ENCODE results near the gene STARD3.

Gene STARD3

DNA sequence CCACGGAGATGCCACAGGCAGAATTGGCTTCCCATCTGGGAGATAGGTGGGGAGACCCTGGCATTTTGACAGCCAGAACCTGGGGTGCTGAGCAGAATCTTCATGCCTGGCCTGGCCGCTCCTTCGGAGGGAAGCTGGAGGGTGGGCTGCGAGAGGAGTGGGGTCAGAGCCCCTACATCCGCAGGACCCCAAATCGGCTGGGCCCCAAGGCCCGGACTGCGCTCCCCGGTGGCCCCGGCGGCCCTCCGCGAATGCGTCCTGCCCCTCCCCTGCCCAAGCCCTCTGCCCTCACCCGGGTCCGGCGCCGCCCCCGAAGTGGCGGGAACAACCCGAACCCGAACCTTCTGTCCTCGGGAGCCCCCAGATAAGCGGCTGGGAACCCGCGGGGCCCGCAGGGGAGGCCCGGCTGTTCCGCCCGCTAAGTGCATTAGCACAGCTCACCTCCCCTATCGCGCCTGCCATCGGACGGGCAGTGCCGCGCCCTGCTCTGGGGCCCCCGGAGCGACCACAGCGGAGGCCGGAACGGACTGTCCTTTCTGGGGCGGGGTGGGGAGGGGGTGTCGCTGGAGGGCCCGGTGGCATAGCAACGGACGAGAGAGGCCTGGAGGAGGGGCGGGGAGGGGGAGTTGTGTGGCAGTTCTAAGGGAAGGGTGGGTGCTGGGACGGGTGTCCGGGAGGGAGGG, 30.5 kb downstream of the STARD3 start:
- Histone ChIP-seq H3K27me3 (ENCODE audit: insufficient read depth, low read depth) (peaks cover 8% of the 10 kb centered on the region; the same call in 1 of the 2 replicates), H3K4me3 (IDR thresholded peaks at IDR 0.05; ENCODE audit: insufficient read depth, low read depth, low read length) (no peak overlapping the region), H3K79me2 (ENCODE audit: insufficient read depth, low read depth) (no peaks in the 10 kb centered on the region), H2AFZ (ENCODE audit: low read depth) (no peak overlapping the region), H3K4me1 (ENCODE audit: low read depth, poor library complexity, severe bottlenecking) (no peaks in the 10 kb centered on the region), H3K9ac (no peak overlapping the region), H3K36me3 (ENCODE audit: insufficient read depth) (no peaks in the 10 kb centered on the region), H3K27ac (no peak overlapping the region), H4K20me1 (ENCODE audit: insufficient read depth) (no peaks in the 10 kb centered on the region), H3K4me2 (no peak overlapping the region; the same call in 1 of the 2 replicates)
- TF ChIP-seq, protein P1, sequence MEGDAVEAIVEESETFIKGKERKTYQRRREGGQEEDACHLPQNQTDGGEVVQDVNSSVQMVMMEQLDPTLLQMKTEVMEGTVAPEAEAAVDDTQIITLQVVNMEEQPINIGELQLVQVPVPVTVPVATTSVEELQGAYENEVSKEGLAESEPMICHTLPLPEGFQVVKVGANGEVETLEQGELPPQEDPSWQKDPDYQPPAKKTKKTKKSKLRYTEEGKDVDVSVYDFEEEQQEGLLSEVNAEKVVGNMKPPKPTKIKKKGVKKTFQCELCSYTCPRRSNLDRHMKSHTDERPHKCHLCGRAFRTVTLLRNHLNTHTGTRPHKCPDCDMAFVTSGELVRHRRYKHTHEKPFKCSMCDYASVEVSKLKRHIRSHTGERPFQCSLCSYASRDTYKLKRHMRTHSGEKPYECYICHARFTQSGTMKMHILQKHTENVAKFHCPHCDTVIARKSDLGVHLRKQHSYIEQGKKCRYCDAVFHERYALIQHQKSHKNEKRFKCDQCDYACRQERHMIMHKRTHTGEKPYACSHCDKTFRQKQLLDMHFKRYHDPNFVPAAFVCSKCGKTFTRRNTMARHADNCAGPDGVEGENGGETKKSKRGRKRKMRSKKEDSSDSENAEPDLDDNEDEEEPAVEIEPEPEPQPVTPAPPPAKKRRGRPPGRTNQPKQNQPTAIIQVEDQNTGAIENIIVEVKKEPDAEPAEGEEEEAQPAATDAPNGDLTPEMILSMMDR (conservative IDR thresholded peaks at IDR 0.05; ENCODE audit: low read depth, low read length) = no peak

DNA sequence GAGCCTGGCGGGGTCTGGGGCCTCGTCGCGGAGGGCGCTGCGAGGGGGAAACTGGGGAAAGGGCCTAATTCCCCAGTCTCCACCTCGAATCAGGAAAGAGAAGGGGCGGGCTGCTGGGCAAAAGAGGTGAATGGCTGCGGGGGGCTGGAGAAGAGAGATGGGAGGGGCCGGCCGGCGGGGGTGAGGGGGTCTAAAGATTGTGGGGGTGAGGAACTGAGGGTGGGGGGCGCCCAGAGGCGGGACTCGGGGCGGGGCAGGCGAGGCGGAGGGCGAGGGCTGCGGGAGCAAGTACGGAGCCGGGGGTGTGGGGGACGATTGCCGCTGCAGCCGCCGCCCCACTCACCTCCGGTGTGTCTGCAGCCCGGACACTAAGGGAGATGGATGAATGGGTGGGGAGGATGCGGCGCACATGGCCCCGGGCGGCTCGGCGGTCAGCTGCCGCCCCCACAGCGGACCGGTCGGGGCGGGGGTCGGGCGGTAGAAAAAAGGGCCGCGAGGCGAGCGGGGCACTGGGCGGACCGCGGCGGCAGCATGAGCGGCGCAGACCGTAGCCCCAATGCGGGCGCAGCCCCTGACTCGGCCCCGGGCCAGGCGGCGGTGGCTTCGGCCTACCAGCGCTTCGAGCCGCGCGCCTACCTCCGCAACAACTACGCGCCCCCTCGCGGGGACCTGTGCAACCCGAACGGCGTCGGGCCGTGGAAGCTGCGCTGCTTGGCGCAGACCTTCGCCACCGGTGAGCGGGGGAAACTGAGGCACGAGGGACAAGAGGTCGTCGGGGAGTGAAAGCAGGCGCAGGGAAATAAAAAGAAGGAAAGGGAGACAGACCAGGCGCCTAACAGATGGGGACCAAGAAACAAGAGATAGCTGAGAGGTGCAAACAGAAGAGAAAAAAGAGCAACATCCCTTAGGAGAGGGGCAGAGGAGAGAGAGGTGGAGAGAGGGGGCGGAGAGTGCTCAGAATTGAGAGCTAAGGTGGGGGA, 31.3 kb downstream of the STARD3 start, which contains the start of gene PNMT:
Gene PNMT (plus strand): TSS at position 509 of the 980 bp plus-strand sequence. CDS start 23 bp downstream, at position 532.
- TF ChIP-seq, protein P1 (conservative IDR thresholded peaks at IDR 0.05; ENCODE audit: low read depth, low read length) = peak; percentile 82
- Histone ChIP-seq H3K4me2 (peak within 1 kb of the TSS; percentile 48), H3K27me3 (ENCODE audit: insufficient read depth, low read depth) (peaks cover 8% of the 10 kb centered on the region; the same call in 1 of the 2 replicates), H3K9ac (peak within 1 kb of the TSS; percentile 74; the same call in 1 of the 2 replicates), H3K4me1 (ENCODE audit: low read depth, poor library complexity, severe bottlenecking) (no peaks in the 10 kb centered on the region), H3K36me3 (ENCODE audit: insufficient read depth) (no peaks in the 10 kb centered on the region), H3K27ac (no peak within 1 kb of the TSS), H2AFZ (ENCODE audit: low read depth) (peak within 1 kb of the TSS; percentile 78), H4K20me1 (ENCODE audit: insufficient read depth) (no peaks in the 10 kb centered on the region), H3K79me2 (ENCODE audit: insufficient read depth, low read depth) (no peaks in the 10 kb centered on the region), H3K4me3 (IDR thresholded peaks at IDR 0.05; ENCODE audit: insufficient read depth, low read depth, low read length) (no peak within 1 kb of the TSS)

DNA sequence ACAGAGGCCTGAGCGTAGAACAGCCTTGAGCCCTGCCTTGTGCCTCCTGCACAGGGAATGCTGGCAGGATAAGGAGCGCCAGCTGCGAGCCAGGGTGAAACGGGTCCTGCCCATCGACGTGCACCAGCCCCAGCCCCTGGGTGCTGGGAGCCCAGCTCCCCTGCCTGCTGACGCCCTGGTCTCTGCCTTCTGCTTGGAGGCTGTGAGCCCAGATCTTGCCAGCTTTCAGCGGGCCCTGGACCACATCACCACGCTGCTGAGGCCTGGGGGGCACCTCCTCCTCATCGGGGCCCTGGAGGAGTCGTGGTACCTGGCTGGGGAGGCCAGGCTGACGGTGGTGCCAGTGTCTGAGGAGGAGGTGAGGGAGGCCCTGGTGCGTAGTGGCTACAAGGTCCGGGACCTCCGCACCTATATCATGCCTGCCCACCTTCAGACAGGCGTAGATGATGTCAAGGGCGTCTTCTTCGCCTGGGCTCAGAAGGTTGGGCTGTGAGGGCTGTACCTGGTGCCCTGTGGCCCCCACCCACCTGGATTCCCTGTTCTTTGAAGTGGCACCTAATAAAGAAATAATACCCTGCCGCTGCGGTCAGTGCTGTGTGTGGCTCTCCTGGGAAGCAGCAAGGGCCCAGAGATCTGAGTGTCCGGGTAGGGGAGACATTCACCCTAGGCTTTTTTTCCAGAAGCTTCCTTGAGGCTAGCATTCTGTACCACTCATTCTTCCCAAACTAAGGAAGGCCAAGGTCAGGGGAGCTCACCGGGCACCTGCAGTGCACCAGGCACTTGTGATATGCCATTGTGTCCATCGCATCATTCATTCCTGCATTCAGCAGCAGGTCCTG, 33.2 kb downstream of the STARD3 start:
- no peaks in the 10 kb centered on the region for H3K79me2 ChIP-seq (ENCODE audit: insufficient read depth, low read depth)
- H3K4me3 ChIP-seq (IDR thresholded peaks at IDR 0.05; ENCODE audit: insufficient read depth, low read depth, low read length) = no peak overlapping the region
- TF ChIP-seq, protein P1 (conservative IDR thresholded peaks at IDR 0.05; ENCODE audit: low read depth, low read length) = no peak
- no peaks in the 10 kb centered on the region for H4K20me1 ChIP-seq (ENCODE audit: insufficient read depth)
- no peaks in the 10 kb centered on the region for H3K36me3 ChIP-seq (ENCODE audit: insufficient read depth)
- no peak overlapping the region for H2AFZ ChIP-seq (ENCODE audit: low read depth)
- H3K27me3 ChIP-seq (ENCODE audit: insufficient read depth, low read depth) = peaks cover 8% of the 10 kb centered on the region; the same call in 1 of the 2 replicates
- H3K27ac ChIP-seq = no peak overlapping the region
- no peaks in the 10 kb centered on the region for H3K4me1 ChIP-seq (ENCODE audit: low read depth, poor library complexity, severe bottlenecking)
- H3K9ac ChIP-seq = no peak overlapping the region
- H3K4me2 ChIP-seq = no peak overlapping the region

DNA sequence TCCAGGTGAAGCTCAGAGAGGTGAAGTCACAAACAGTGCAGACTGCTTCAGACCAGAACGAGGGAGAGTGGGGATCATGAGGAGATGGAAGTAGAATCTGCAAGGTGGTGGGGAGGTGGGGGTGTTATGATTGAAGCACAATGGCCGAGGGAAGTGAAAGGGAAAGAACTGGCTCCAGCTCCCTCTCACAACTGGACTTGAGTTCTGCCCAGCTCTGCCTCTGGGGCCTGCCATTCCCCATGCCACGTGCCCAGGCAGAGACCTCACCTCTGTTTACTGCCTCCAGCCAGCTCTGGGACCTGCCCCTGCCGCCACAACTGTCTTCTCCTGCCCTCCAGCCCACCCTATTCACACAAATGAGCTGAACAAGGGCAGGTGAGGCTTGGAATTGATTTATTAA, 33.8 kb downstream of the STARD3 start:
- Histone ChIP-seq H3K27me3 (ENCODE audit: insufficient read depth, low read depth) (peaks cover 8% of the 10 kb centered on the region; the same call in 1 of the 2 replicates), H3K27ac (no peak overlapping the region), H3K4me3 (IDR thresholded peaks at IDR 0.05; ENCODE audit: insufficient read depth, low read depth, low read length) (no peak overlapping the region), H4K20me1 (ENCODE audit: insufficient read depth) (no peaks in the 10 kb centered on the region), H3K9ac (no peak overlapping the region), H3K4me1 (ENCODE audit: low read depth, poor library complexity, severe bottlenecking) (no peaks in the 10 kb centered on the region), H3K79me2 (ENCODE audit: insufficient read depth, low read depth) (no peaks in the 10 kb centered on the region), H2AFZ (ENCODE audit: low read depth) (no peak overlapping the region), H3K36me3 (ENCODE audit: insufficient read depth) (no peaks in the 10 kb centered on the region), H3K4me2 (no peak overlapping the region)
- TF ChIP-seq, protein P1 (conservative IDR thresholded peaks at IDR 0.05; ENCODE audit: low read depth, low read length) = no peak
